GM18508 (cell line): ENCODE data around the gene BRD3.
"Not testable (repeated sequence)": the region's sequence is repeated elsewhere in the genome, so short reads cannot be mapped to it uniquely, and the experiment has no call there.

ENCODE experiments used
- ATAC-seq: cut with Tn5 transposase; IDR thresholded peaks from one replicate; pipeline ENCODE4 v1.9.1; 2021; ENCODE audit warnings: moderate number of reproducible peaks; ENCODE audit not compliant: insufficient read depth, unreplicated experiment

The BRD3 gene

GRCh38 chr9:133995012-133995896 lies 72.6 kb downstream of the BRD3 start:
- no peak for ATAC-seq

DNA sequence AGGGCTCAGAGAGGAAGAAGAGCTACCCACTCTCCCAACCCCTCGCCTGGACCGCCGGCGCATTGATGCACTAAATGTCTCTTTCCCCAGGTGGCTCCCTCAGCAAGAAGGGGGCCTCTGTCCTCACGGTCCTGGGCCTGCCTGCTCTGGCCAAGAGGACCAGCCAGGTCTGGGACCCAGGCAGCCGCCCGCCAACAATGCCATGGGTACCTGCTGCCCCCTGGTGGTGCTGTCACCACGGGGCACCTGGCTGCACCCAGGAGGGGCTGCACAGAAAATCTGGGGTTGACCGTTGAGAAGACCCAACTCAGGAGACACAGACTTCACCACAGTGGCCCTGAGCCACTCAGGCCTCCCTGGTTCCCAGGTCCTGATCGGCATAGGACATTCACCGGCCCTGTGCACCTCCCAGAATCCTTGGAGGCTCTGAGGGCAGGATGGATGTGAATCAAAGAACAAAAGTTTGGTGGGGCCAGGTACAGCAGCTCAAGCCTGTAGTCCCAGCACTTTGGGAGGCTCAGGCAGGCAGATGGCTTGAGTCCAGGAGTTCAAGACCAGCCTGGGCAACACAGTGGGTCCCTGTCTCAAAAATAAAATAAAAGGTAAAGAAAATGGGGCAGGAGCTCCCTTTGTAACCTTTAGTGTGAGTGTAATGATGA lies 73.3 kb downstream of the BRD3 start:
- no peak for ATAC-seq

GRCh38 chr9:133993635-133994253 lies 74.1 kb downstream of the BRD3 start:
- no peak for ATAC-seq

DNA sequence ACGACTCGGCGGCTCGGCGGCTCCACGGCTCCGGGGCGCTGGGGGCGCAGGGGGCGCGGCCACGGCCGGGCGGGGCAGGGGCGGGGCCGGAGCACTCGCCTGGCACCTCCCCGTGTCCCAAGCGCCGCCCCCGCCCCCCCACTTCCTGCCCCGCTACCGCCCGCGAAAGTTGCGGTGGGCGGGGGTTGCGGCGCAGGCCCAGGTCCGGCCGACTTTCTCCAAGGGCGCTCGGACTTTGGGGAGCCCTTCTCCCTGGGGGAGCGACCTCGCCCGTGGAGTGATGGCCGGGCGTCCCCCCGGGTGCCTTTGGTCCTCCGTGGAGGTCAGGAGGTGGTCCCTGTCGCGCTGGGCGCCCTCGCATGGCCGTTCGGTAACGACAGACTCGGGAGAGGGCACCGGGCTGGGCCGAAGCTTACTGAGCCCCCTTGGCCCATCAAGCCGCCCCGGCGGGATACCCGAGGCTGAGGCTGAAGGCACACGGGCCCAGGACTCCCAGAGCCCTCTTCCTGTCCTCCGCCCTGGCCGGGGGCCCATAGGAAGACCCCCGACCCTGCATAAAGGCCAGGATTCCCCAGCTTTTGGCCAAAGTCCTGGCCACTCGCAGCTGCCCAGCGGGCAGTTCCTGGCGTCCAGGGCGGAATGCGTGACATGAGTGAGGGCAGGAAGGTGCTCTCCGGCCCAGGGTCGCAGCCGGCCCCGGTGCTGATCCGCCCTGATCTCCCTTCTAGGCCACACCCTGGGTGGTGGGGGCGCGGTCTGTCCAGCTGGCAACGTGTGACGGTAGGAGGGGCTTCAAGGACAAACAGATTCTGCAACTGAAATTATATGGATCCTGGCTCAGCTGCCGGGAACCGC lies 74.8 kb downstream of the BRD3 start:
- ATAC-seq = no peak

- no peak for ATAC-seq
Observed at GRCh38 chr9:133991964-133992779, 75.7 kb downstream of the BRD3 start, which contains the start of gene VAV2. VAV2 (minus strand) TSS chr9:133992324; CDS start chr9:133992278, 46 bp downstream.

GRCh38 chr9:133991214-133991921 lies 76.5 kb downstream of the BRD3 start:
- no peak for ATAC-seq

- ATAC-seq = no peak
Observed at GRCh38 chr9:133990366-133991213, 77.2 kb downstream of the BRD3 start.

- no peak for ATAC-seq
Observed at GRCh38 chr9:133989625-133990365, 78.0 kb downstream of the BRD3 start.

- not testable (repeated sequence) for ATAC-seq
Observed at GRCh38 chr9:133988771-133989170, 79.1 kb downstream of the BRD3 start.

DNA sequence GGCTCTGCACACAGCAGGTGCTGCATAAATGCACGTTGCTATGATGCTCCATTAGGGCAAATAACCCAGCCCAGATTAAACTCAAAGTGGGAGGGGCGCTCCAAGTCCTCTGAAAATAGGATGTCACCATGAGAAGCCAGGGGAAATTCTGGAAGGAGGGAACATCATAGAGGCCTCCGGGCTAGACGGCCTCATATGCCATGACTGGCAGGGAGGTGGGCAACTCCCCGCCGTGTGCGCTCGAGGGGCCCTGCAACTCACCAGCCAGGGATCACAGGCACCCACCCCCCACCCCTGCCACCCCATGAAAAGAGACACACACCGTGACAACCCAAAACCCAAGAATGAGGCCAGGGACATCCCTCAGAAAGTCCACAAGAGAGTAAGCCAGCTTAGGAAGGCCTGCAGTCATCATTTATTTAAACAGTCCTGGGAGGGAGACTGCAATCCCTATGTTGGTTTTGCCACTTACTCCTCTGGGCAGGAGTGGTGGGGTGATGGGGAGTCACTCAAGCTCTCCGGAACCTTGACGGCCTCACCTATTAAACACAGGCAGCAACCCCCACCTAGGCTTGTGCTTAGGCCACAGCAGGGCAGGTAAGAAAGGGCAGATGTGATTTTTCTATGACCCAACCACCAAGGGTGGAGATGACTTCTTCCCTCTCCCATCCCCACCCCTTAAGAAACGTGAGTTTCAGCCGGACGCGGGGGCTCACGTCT lies 79.7 kb downstream of the BRD3 start:
- no peak for ATAC-seq

- no peak for ATAC-seq
Observed at GRCh38 chr9:133987446-133987788, 80.4 kb downstream of the BRD3 start.

DNA sequence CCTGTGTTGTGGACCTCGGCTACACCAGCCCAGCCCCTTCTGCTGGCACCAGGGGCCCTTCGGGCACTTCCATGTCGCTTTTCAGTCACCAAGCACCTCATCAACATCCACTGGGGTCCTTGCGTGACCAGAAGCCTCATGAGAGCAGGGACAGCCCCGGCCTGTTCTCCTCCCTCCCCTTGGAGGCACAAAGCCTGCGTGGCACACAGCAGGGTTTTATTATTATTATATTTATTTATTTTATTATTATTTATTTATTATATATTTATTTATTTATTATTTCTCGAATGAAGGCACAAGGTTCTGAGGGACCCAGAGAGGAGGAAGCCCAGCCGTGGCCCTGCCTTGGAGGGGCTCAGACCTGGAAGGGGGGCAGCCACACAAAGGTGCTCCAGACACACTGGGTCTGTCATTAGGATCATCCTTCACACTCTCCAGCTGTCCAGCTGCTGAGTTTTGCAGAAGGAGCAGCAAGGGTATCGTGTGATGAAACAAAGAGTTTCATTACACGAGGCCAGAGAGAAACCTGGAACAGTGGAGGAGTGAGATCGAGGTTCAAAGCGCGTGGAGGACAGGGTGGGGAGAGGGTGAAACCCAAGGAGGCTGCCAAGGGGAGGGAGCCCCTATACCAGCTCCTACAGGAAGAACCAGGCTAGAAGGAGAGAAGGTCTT lies 80.9 kb downstream of the BRD3 start:
- no peak for ATAC-seq

- ATAC-seq = no peak
Observed at GRCh38 chr9:133986061-133986460, 81.8 kb downstream of the BRD3 start.

- no peak for ATAC-seq
Observed at GRCh38 chr9:133982971-133983720, 84.7 kb downstream of the BRD3 start.

GRCh38 chr9:133981958-133982681 lies 85.7 kb downstream of the BRD3 start:
- no peak for ATAC-seq
